ENCODE measurements around the gene PRKACB.
"Not testable (repeated sequence)": the region's sequence is repeated elsewhere in the genome, so short reads cannot be mapped to it uniquely, and the experiment has no call there.

Gene PRKACB

GRCh38 chr1:84224905-84225304 lies 80.8 kb downstream of the PRKACB start:
- Histone ChIP-seq H3K9ac (ENCODE audit: low read length) (no peak overlapping the region), H3K36me3 (ENCODE audit: insufficient read depth, low read length) (no peaks in the 10 kb centered on the region), H3K27me3 (ENCODE audit: control insufficient read depth in 1 of 2, insufficient read depth in 2 of 2, low read length in 2 of 2) (no peaks in the 10 kb centered on the region)

GRCh38 chr1:84225646-84226045 lies 81.6 kb downstream of the PRKACB start:
- H3K27me3 ChIP-seq (ENCODE audit: control insufficient read depth in 1 of 2, insufficient read depth in 2 of 2, low read length in 2 of 2), result no peaks in the 10 kb centered on the region
- no peak overlapping the region for H3K27ac ChIP-seq (ENCODE audit: low read depth, low read length)
- no peak overlapping the region for H3K4me3 ChIP-seq (ENCODE audit: low read depth in 1 of 2, low read length in 2 of 2)
- no peaks in the 10 kb centered on the region for H3K9me3 ChIP-seq (ENCODE audit: low read length)
- H3K4me1 ChIP-seq (ENCODE audit: insufficient read depth, low read length), result no peaks in the 10 kb centered on the region
- no peak overlapping the region for H3K9ac ChIP-seq (ENCODE audit: low read length)
- no peaks in the 10 kb centered on the region for H3K36me3 ChIP-seq (ENCODE audit: insufficient read depth, low read length)

More at GRCh38 chr1:84224905-84225304, 80.8 kb downstream of the PRKACB start:
- Histone ChIP-seq H3K9me3 (ENCODE audit: low read length) (no peaks in the 10 kb centered on the region), H3K4me1 (ENCODE audit: insufficient read depth, low read length) (no peaks in the 10 kb centered on the region), H3K4me3 (ENCODE audit: low read depth in 1 of 2, low read length in 2 of 2) (no peak overlapping the region), H3K27ac (ENCODE audit: low read depth, low read length) (no peak overlapping the region)

- H3K9ac ChIP-seq (ENCODE audit: low read length); H3K27me3 ChIP-seq (ENCODE audit: control insufficient read depth in 1 of 2, insufficient read depth in 2 of 2, low read length in 2 of 2): not testable (repeated sequence)
These were observed 88.6 kb downstream of the PRKACB start for GRCh38 chr1:84232676-84233075.

DNA sequence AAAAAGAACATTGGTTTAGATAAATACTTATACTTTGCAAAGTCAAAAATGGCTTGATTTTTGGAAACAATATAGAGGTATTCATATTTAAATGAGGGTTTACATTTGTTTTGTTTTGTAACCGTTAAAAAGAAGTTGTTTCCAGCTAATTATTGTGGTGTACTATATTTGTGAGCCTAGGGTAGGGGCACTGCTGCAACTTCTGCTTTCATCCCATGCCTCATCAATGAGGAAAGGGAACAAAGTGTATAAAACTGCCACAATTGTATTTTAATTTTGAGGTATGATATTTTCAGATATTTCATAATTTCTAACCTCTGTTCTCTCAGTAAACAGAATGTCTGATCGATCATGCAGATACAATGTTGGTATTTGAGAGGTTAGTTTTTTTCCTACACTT lies 92.2 kb downstream of the PRKACB start:
- no peak overlapping the region for H3K27ac ChIP-seq (ENCODE audit: low read depth, low read length)
- H3K36me3 ChIP-seq (ENCODE audit: insufficient read depth, low read length), result peaks cover 18% of the 10 kb centered on the region
- no peaks in the 10 kb centered on the region for H3K4me1 ChIP-seq (ENCODE audit: insufficient read depth, low read length)

More at GRCh38 chr1:84232676-84233075, 88.6 kb downstream of the PRKACB start:
- H3K9me3 ChIP-seq (ENCODE audit: low read length); H3K4me3 ChIP-seq (ENCODE audit: low read depth in 1 of 2, low read length in 2 of 2); H3K36me3 ChIP-seq (ENCODE audit: insufficient read depth, low read length); H3K4me1 ChIP-seq (ENCODE audit: insufficient read depth, low read length); H3K27ac ChIP-seq (ENCODE audit: low read depth, low read length): not testable (repeated sequence)

DNA sequence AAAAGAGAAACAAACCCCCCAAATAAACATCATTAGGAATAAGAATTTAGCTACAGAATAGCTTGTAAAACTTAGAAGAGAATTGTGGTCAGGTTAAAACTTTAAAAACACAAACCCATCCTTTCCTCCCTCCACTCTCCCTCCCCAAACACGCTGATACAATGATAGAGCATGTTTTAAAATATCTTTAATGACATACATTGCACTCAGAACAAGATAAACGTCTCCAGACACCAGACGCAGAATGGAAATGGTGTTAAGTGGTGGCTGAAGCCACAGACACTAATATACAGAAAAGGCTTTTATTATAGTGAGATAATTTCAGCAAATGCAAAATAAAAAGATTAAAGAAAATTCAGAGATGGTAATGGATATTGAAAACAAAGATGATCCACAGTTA lies 98.6 kb downstream of the PRKACB start:
- no peak overlapping the region for H3K9ac ChIP-seq (ENCODE audit: low read length)
- no peaks in the 10 kb centered on the region for H3K4me1 ChIP-seq (ENCODE audit: insufficient read depth, low read length)

More for the DNA sequence above, 92.2 kb downstream of the PRKACB start:
- Histone ChIP-seq H3K27me3 (ENCODE audit: control insufficient read depth in 1 of 2, insufficient read depth in 2 of 2, low read length in 2 of 2) (no peaks in the 10 kb centered on the region), H3K9me3 (ENCODE audit: low read length) (no peaks in the 10 kb centered on the region), H3K9ac (ENCODE audit: low read length) (no peak overlapping the region), H3K4me3 (ENCODE audit: low read depth in 1 of 2, low read length in 2 of 2) (no peak overlapping the region)

GRCh38 chr1:84245563-84245962 lies 101.5 kb downstream of the PRKACB start:
- Histone ChIP-seq H3K27me3 (ENCODE audit: control insufficient read depth in 1 of 2, insufficient read depth in 2 of 2, low read length in 2 of 2) (no peaks in the 10 kb centered on the region), H3K36me3 (ENCODE audit: insufficient read depth, low read length) (no peaks in the 10 kb centered on the region), H3K4me1 (ENCODE audit: insufficient read depth, low read length) (no peaks in the 10 kb centered on the region), H3K9ac (ENCODE audit: low read length) (no peak overlapping the region), H3K4me3 (ENCODE audit: low read depth in 1 of 2, low read length in 2 of 2) (no peak overlapping the region), H3K27ac (ENCODE audit: low read depth, low read length) (no peak overlapping the region), H3K9me3 (ENCODE audit: low read length) (no peaks in the 10 kb centered on the region)

More for the DNA sequence above, 98.6 kb downstream of the PRKACB start:
- H3K36me3 ChIP-seq (ENCODE audit: insufficient read depth, low read length), result peaks cover 11% of the 10 kb centered on the region
- H3K27me3 ChIP-seq (ENCODE audit: control insufficient read depth in 1 of 2, insufficient read depth in 2 of 2, low read length in 2 of 2), result no peaks in the 10 kb centered on the region
- no peaks in the 10 kb centered on the region for H3K9me3 ChIP-seq (ENCODE audit: low read length)
- no peak overlapping the region for H3K27ac ChIP-seq (ENCODE audit: low read depth, low read length)
- no peak overlapping the region for H3K4me3 ChIP-seq (ENCODE audit: low read depth in 1 of 2, low read length in 2 of 2)

GRCh38 chr1:84246213-84246612 lies 102.1 kb downstream of the PRKACB start:
- Histone ChIP-seq H3K9ac (ENCODE audit: low read length) (no peak overlapping the region), H3K4me3 (ENCODE audit: low read depth in 1 of 2, low read length in 2 of 2) (no peak overlapping the region), H3K27me3 (ENCODE audit: control insufficient read depth in 1 of 2, insufficient read depth in 2 of 2, low read length in 2 of 2) (no peaks in the 10 kb centered on the region), H3K36me3 (ENCODE audit: insufficient read depth, low read length) (no peaks in the 10 kb centered on the region), H3K27ac (ENCODE audit: low read depth, low read length) (no peak overlapping the region), H3K4me1 (ENCODE audit: insufficient read depth, low read length) (no peaks in the 10 kb centered on the region), H3K9me3 (ENCODE audit: low read length) (no peaks in the 10 kb centered on the region)

DNA sequence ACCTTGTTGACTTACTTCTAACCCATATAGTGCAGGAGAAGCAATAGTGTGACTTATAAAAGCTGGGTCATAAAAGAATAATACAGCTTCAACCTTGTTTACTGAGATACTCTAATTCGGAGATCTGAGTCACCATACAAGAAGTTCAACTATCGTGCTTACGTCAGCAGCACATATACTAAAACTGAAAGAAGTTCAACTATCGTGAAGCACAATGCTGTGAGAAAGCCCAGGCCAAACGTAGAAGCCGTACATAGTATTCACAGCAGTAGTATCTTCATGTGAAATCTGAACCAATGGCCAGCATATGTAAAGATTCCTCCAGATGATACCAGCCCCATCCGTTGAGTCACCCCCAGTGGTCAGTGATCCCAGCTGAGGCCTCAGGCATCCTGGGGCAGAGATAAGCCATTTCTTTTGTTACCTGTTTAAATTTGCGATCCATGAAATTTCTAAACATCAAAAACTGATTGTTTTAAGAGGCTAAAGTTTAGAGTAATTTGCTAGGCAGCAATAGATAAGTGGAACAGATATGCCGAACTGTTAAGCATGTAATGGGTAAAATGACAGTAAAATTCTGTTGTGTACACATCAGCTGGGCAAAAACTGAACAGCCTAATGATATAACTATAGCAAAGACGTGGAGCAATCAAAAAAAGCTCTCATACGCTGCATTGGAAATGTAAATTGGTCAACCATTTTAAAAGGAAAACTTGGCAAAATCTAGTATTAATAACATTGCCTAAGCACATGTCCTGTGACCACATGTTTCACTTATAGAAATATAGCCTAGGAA lies 103.6 kb downstream of the PRKACB start:
- Histone ChIP-seq H3K27me3 (ENCODE audit: control insufficient read depth in 1 of 2, insufficient read depth in 2 of 2, low read length in 2 of 2) (no peaks in the 10 kb centered on the region), H3K4me3 (ENCODE audit: low read depth in 1 of 2, low read length in 2 of 2) (no peak overlapping the region), H3K36me3 (ENCODE audit: insufficient read depth, low read length) (no peaks in the 10 kb centered on the region), H3K4me1 (ENCODE audit: insufficient read depth, low read length) (no peaks in the 10 kb centered on the region), H3K9ac (ENCODE audit: low read length) (no peak overlapping the region), H3K9me3 (ENCODE audit: low read length) (no peaks in the 10 kb centered on the region), H3K27ac (ENCODE audit: low read depth, low read length) (no peak overlapping the region)

DNA sequence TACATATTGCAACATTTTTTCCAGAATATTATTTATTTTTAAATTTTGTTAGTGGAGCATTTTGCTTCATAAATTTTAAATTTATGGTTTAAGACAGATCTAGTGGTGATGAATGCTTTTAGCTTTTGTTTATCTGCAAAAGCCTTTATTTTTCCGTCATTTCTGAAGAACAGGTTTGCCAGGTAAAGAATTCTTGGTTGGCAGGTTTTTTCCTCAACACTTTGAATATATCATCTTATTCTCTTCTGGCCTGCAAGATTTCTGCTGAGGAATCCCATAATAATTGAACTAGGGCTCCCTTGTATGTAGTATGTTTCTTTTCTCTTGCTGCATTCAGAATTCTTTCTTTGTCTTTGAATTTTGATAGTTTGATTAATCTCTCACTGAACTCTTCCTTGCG lies 106.6 kb downstream of the PRKACB start:
- Histone ChIP-seq H3K27ac (ENCODE audit: low read depth, low read length) (no peak overlapping the region), H3K4me1 (ENCODE audit: insufficient read depth, low read length) (peaks cover 7% of the 10 kb centered on the region), H3K4me3 (ENCODE audit: low read depth in 1 of 2, low read length in 2 of 2) (no peak overlapping the region), H3K9me3 (ENCODE audit: low read length) (no peaks in the 10 kb centered on the region), H3K36me3 (ENCODE audit: insufficient read depth, low read length) (no peaks in the 10 kb centered on the region), H3K27me3 (ENCODE audit: control insufficient read depth in 1 of 2, insufficient read depth in 2 of 2, low read length in 2 of 2) (no peaks in the 10 kb centered on the region), H3K9ac (ENCODE audit: low read length) (no peak overlapping the region)

- H3K27ac ChIP-seq (ENCODE audit: low read depth, low read length), result no peak overlapping the region
- H3K4me3 ChIP-seq (ENCODE audit: low read depth in 1 of 2, low read length in 2 of 2), result no peak overlapping the region
- peaks cover 7% of the 10 kb centered on the region for H3K4me1 ChIP-seq (ENCODE audit: insufficient read depth, low read length)
- no peaks in the 10 kb centered on the region for H3K36me3 ChIP-seq (ENCODE audit: insufficient read depth, low read length)
- no peaks in the 10 kb centered on the region for H3K9me3 ChIP-seq (ENCODE audit: low read length)
- no peaks in the 10 kb centered on the region for H3K27me3 ChIP-seq (ENCODE audit: control insufficient read depth in 1 of 2, insufficient read depth in 2 of 2, low read length in 2 of 2)
- H3K9ac ChIP-seq (ENCODE audit: low read length), result no peak overlapping the region
These were observed 109.0 kb downstream of the PRKACB start for GRCh38 chr1:84253036-84253435.

GRCh38 chr1:84253891-84254290 lies 109.8 kb downstream of the PRKACB start:
- no peaks in the 10 kb centered on the region for H3K27me3 ChIP-seq (ENCODE audit: control insufficient read depth in 1 of 2, insufficient read depth in 2 of 2, low read length in 2 of 2)
- no peaks in the 10 kb centered on the region for H3K36me3 ChIP-seq (ENCODE audit: insufficient read depth, low read length)

DNA sequence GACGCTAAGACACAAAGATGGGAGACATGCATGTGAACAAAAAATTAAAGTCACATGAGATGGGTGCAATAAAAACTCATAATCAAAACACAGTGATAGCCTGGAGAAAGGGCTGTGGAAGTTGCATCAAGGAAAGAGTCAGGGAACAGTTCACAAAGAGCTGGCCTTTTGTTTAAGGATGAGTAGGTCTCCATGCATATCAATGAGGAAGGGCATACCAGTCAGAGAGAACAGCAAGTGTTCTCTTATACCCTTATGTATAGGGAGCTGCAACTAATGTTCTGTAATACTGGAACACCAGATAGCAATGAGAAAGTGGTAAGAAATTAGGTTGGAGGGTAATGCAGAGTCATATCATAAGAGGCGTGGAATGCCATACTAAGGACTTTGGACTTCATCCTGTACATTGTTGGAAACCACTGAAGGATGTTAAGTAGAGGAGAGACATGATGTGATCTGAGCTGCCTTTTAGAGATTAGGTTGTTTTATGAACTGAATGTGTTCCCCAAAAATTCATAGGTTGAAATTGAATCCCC lies 110.7 kb downstream of the PRKACB start:
- Histone ChIP-seq H3K27ac (ENCODE audit: low read depth, low read length) (no peak overlapping the region), H3K4me3 (ENCODE audit: low read depth in 1 of 2, low read length in 2 of 2) (no peak overlapping the region), H3K9ac (ENCODE audit: low read length) (no peak overlapping the region), H3K4me1 (ENCODE audit: insufficient read depth, low read length) (peaks cover 7% of the 10 kb centered on the region), H3K9me3 (ENCODE audit: low read length) (no peaks in the 10 kb centered on the region), H3K27me3 (ENCODE audit: control insufficient read depth in 1 of 2, insufficient read depth in 2 of 2, low read length in 2 of 2) (no peaks in the 10 kb centered on the region), H3K36me3 (ENCODE audit: insufficient read depth, low read length) (no peaks in the 10 kb centered on the region)

More at GRCh38 chr1:84253891-84254290, 109.8 kb downstream of the PRKACB start:
- Histone ChIP-seq H3K4me3 (ENCODE audit: low read depth in 1 of 2, low read length in 2 of 2) (no peak overlapping the region), H3K4me1 (ENCODE audit: insufficient read depth, low read length) (peaks cover 7% of the 10 kb centered on the region), H3K9ac (ENCODE audit: low read length) (no peak overlapping the region), H3K27ac (ENCODE audit: low read depth, low read length) (no peak overlapping the region), H3K9me3 (ENCODE audit: low read length) (no peaks in the 10 kb centered on the region)

Data from muscle layer of colon (tissue), 2 donors.